Effector CD4-positive, alpha-beta T cell (primary cell): ENCODE data around the gene SEL1L2. TPM values are rescaled to one million over a fixed set of nuclear protein-coding genes. Genes with fewer than 3 reads are reported as not detected.
"Not testable (repeated sequence)": the region's sequence is repeated elsewhere in the genome, so short reads cannot be mapped to it uniquely, and the experiment has no call there.

Experiments used
- DNase-seq: peaks from one replicate; pipeline ENCODE4 v3.0.0-alpha.2; 2020
- total RNA-seq: gene quantifications from one replicate; lab custom pipeline; 2026; lab: John Stamatoyannopoulos, UW

Gene SEL1L2, protein sequence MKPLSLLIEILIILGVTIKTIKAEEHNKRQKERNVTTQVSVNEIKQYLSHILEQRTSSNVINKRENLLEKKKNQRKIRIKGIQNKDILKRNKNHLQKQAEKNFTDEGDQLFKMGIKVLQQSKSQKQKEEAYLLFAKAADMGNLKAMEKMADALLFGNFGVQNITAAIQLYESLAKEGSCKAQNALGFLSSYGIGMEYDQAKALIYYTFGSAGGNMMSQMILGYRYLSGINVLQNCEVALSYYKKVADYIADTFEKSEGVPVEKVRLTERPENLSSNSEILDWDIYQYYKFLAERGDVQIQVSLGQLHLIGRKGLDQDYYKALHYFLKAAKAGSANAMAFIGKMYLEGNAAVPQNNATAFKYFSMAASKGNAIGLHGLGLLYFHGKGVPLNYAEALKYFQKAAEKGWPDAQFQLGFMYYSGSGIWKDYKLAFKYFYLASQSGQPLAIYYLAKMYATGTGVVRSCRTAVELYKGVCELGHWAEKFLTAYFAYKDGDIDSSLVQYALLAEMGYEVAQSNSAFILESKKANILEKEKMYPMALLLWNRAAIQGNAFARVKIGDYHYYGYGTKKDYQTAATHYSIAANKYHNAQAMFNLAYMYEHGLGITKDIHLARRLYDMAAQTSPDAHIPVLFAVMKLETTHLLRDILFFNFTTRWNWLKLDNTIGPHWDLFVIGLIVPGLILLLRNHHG
- total RNA-seq, result not detected

DNA sequence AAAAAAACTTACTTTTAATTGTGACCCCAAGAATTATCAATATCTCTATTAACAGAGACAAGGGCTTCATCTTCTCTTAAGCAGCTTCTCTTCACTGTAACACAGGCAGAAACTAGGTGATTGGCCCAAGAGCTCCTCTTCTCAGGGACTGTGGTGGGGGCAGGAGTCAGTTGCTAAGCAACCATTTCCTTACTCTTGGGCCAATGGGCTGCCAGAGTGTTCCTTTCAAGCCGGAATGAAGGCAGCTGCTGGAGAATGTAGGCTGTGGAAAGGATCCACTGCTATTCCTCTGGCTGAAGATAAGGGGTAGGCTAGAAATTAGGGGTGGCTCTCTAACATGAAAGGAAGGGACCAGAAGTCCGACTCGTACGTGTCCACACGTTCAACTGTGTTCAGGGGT lies at the start of gene SEL1L2:
TSS of gene SEL1L2 (minus strand) at position 150 of the 400 bp plus-strand sequence. CDS start at position 70, 80 bp downstream.
- no peak for DNase-seq

DNA sequence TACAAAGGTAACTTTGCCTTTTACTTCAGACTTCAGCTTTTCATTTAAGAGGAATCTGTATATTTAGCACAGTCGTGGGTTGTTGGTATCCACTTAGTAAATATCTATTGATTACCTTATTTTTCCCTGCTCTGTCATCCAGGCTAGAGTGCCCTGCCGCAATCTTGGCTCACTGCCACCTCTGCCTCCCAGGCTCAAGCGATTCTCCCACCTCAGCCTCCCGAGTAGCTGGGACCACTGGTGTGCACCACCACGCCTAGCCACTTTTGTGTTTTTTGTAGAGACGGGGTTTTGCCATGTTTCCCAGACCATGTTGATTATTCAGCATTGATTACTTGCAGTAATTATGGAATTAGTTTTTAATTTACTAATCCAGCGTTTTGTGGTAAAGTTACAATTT lies 46.2 kb upstream of the SEL1L2 start:
- DNase-seq, result no peak

DNA sequence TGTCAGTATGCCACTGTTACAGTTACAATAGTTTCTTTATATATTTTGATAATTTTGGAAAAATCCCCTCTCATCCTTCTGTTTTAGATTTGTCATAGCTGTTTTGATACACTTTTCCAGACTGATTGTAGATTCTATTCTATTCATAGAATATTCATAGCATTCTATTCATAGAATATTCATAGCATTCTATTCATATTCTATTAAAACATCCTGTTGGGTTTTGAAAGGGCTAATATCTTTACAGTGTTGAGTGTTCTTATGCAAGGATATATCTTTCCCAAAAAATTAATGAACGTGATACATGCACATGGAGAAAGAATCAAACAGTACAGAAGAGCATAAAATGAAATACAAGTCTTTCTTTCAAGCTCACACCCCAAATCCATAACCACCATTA lies 42.9 kb upstream of the SEL1L2 start:
- DNase-seq, result no peak

DNA sequence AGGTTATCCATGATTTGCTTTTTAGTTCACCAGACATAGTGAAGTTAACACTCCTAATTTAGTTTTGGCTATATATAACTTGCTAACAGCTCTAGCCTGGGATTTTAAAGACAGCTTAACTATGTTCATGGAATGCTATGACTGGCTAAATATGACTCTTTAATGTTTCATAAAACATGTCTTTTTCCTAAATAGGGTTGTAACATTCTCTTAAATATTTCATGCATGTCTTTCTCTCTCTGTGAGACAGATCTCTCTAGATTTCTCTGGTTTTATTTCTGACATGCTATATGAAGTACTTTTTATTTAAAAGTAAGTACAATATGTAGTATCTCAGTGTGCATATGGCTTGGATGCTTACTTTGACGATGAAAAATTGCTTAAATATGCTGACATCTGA lies 40.6 kb upstream of the SEL1L2 start:
- no peak for DNase-seq

DNA sequence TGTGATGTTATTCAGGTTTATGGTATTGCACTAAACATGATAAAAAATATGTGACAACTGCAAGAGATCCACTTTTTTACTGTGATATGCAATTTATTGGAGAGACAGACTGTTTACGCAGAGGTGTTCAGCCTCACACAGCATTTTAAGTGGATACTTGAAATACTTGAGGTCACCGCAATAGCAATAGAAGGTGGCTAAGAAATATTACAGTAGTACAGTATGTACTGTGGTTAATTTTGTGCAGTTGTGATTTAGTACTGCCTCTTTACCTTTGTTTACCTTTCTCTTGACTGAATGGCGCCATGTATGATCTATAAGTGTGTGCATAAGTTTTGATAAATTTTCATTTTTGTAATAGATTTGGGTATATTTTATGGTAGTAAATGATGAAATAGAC lies 22.3 kb upstream of the SEL1L2 start:
- DNase-seq, result no peak

DNA sequence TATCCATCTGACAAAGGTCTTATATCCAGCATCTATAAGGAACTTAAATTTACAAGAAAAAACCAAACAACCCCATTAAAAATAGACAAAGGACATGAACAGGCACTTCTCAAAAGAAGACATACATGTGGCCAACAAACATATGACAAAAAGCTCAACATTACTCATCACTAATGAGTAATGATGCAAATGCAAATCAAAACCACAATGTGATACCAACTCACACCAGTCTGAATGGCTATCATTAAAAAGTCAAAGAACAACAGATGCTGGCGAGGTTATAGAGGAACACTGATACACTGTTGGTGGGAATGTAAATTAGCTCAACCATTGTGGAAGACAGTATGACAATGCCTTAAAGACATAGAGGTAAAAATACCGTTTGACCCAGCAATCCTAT lies 18.8 kb upstream of the SEL1L2 start:
- no peak for DNase-seq

DNA sequence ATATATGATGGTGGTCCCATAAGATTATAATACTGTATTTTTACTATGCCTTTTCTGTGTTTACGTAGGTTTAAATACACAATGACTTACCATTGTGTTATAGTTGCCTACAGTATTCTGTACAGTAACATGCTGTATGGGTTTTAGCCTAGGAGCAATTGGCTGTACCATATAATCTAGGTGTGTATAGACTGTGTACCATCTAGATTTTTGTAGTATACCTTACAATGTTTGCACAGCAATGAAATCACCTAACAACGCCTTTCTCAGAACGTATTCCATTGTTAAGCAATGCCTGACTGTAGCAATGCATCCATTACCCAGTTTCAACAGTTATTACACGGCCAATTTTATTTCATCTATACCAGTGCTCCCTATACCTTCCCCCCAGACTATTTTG lies 15.6 kb upstream of the SEL1L2 start:
- no peak for DNase-seq

DNA sequence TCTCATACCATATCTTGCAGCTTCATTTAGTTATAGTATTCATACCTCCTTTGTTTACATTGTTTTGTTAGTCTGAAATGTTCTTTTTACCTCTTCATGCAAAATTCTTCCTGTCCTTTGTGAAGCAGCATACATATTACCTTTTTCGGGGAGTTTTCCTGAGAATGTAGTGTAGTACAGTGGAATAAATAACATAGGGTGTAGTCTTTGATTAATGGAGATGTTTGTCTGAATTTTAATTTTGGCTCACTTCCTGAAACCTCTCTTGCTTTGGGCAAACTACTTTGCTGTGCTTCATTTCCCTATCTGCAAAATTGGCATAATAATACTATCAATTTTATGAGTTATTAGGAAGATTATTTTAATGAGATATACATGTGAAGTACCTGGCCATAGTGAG lies 10.5 kb upstream of the SEL1L2 start:
- DNase-seq, result no peak

DNA sequence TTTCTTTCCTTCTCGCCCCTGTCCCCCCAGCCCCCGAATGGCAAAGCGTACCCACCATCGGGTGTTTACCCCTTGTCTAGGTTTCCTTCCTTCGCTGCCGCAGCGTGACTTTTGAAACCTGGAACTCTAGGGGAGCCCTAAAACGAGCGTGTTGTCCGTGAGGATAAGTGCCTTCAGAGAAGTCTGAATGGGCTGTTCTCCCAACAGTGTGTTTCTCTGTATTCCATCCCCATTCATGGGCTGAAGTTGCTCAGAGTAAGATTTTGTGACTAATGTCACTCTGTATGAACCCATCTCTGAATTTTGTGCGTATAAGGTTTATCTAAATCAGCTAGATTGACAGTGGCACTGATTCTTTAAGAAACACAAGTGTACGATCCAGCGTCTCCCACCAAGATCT lies 5.9 kb upstream of the SEL1L2 start:
- no peak for DNase-seq

DNA sequence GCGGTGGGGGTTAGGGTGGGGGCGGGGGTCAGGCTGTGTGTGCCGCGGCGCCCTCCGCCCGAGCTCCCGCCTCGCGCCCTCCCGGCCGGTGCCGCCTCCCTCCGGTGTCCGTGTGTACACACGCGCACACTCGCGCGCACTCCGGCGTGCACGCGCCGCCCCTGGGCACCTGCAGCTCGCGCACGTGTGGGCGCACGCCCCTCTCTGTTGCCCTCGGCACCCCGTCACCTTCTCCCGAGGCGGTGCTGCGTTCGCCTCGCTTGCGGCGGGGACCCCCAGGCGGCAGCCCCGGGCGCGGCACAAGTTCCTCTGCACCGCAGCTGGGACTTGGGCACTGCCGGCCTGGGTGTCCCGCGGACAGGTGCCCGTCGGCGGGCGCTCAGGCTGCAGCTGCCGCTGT lies 5.4 kb upstream of the SEL1L2 start:
- no peak for DNase-seq

DNA sequence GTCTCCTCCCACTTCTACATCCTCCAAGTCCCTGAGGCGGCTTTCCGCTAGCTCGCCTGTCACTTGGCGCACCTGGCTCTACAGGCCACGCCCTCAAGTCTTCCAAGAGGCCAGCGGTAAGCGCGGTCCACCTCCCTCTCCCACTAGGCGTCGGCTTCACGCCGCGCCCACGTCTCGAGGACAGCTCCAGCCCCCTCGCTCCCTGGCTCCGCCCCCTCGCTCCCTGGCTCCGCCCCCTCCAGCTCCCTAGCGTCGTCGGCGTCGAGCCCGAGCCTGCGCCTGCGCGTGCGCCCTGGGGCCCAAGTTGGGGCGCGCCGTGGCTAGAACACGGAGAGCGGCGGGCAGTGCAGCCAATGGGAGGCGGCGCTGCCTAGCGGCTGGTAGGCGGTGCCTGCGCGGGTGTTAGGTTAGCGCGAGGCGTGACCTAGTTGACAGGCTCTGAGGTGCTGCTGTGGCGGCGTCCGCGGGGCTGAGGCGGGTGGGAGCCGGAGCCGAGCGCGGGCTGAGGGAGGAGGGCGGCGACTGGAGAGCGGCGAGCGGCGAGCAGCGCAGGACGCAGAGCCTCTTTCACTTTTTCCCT lies 4.8 kb upstream of the SEL1L2 start, which contains the start of gene MACROD2:
TSS of gene MACROD2 (plus strand) at position 431 of the 580 bp plus-strand sequence.
- DNase-seq, result no peak

DNA sequence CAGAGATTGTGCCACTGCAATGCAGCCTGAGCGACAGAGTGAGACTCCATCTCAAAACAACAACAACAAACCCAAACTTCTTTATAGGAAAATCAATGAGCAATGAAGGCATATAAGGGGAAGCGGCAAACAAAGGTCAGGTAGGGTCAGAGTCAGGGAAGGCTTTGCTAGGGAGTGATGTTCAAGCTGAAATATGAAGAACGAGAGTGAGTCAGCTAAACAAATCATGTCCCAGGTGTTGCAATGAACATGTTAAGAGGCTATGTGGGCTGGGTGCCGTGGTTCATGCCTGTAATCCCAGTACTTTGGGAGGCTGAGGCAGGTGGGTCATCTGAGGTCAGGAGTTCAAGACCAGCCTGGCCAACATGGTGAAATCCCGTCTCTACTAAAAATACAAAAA lies 1.5 kb upstream of the SEL1L2 start:
- not testable (repeated sequence) for DNase-seq

DNA sequence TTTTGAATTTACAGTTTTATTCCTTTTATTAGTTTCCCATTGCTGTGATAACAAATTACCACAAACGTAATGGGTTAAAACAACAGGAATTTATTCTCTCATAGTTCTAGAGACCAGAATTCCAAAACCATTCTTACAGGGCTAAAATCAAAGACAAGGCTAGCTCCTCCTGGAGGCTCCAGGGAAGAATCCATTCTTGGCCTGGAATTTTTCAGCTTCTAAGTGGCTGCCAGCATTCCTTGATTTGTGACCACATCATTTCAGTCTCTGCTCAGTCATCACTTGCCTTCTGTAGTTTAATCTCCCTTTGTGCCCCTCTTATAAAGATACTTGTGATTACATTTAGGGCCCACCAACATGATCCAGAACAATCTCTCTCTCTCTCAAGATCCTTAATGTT lies 897 bp upstream of the SEL1L2 start:
- DNase-seq, result no peak

DNA sequence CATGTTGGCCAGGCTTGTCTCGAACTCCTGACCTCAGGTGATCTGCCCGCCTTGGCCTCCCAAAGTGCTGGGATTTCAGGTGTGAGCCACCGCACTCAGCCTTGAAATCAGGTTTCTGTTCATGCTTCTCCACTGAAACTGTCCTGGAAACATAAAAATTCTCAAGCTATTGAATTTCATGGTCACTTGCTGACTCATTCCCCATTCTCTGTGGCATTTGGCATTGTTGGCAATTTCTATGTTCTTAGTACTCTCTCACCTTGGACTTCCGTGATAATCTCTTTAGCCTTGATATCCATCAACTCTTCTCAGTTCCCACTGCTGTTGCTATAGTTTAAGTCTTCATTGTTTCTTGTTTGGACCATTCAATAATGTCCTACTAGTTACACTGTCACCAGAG lies 6.2 kb downstream of the SEL1L2 start:
- DNase-seq, result no peak

DNA sequence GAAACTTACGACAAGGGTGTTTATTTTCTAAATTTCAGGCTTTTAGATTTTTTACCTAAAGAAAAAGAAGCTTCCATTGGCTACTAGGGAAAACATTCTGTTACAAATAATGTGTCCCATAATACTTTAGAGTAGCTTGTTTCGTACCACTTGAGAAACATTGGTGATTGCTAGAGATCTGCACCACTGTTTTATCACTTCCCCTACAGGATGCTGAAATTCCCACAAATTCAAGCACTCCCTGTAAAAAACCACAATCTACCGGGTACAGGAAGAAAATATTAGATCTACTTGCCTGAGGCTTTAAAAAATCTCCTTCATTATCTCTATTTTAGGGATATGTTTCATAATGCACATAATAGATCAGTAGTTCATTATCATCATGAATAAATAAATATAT lies 29.9 kb downstream of the SEL1L2 start:
- DNase-seq, result no peak

DNA sequence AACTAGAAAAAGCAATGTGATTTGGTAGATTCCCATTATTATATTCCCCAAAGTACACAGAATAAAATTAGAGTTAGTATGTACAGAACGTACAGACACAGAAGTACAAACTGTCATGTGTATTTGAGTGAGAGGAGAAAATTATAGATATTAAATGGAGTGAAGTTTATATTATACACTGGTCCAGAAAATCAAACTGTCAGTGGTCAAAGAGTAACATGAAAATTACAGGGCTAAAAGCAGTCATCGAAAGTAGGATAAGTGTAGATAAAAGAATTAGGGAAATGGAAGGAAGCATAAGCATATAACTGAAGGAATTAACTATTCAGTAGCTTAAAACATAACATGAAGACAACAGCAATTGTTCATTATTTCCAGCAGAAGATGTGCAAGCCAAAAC lies 30.3 kb downstream of the SEL1L2 start:
- DNase-seq, result no peak

DNA sequence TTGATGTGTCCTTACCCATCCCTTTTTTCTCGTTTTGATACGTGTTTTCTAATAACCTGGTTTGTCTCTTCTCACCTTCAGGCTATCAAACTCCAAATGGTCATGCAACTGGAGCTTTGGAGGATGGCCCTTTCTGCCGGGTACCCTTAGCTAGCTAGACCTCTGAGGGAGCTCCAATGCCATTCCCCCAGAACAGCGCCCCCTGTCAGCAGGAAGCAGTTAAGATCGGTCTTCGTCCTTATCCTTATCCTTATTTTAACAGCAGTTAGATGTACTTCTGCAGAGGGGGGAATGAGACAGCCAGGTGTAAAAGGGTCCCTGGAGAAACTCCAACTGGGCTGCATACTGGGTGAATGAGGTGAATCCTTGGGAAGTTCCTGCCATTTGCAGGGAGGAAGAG lies 37.2 kb downstream of the SEL1L2 start:
- DNase-seq, result no peak

DNA sequence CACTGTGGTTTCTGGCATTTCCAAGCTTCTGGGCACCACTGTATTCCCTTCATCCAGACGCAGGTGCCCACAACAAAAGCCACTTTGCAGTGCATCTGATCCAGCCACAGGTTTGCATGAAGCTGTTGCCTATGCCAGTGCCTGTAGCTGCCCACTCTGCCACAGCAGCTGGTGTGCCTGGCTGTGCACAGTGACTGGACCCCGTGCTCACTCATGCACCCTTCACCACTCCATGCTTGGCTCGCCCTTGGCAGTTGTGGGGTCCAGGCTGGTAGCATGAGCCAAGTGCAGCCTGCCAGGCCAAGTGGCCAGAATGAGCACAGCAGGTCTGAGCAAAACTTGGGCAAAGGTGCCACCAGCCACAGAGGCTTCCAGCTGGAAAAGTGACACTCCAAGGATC lies 42.7 kb downstream of the SEL1L2 start:
- DNase-seq, result no peak

DNA sequence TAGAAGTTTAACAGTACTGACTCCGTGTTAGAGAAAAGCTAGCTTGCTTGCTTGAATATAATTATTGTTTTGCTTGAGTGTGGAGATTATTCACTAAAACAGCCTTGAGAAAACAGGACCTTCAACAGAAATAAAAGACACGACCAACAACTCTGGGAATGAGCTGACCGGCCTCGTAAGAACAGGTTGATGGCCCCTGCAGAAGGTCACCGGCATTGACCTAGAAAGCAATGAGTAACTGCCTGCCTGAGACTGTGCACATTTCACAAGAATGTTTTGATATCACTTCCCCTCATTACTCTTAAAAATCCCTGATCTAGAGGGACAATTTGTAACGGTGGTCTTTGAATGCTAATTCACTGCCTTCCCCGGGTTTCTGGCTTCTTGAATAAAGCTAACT lies 49.4 kb downstream of the SEL1L2 start:
- no peak for DNase-seq

DNA sequence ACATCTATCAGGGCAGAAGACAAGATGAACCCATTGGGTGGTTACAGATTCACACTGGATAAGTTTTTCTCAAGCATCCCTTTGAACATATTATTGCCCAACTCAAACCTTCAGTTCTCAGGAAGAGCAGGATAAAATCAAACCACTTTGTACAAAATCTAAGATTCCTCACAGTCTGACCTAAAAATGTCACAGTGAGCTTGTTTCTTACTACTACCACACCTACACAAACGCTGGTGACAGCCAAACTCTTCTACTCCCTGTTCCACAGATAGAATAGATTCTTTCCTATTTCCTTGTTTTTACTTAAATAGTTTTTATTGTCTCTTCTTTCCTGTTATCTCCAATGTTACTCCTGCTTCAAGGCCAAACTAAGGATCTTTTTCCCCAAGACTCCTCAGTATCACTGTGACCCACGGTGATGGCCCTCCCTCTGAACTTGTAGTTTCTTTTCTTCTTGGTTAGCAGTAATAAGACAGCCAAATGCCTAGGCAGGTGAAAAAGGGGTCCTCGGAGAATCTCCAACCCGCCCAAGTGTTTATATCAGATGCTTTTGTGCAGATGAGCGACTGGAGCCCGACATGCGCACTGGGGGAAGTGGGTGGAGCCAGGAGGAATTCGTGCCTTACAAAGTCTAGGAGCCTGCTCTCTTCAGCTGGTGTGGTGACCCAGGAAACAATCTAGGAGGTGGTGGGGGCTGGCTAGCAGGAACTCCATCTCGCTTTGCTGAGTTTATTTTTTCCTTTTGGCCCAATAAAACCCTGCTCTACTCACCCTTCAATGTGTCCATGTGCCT lies 53.4 kb downstream of the SEL1L2 start:
- DNase-seq, result no peak

DNA sequence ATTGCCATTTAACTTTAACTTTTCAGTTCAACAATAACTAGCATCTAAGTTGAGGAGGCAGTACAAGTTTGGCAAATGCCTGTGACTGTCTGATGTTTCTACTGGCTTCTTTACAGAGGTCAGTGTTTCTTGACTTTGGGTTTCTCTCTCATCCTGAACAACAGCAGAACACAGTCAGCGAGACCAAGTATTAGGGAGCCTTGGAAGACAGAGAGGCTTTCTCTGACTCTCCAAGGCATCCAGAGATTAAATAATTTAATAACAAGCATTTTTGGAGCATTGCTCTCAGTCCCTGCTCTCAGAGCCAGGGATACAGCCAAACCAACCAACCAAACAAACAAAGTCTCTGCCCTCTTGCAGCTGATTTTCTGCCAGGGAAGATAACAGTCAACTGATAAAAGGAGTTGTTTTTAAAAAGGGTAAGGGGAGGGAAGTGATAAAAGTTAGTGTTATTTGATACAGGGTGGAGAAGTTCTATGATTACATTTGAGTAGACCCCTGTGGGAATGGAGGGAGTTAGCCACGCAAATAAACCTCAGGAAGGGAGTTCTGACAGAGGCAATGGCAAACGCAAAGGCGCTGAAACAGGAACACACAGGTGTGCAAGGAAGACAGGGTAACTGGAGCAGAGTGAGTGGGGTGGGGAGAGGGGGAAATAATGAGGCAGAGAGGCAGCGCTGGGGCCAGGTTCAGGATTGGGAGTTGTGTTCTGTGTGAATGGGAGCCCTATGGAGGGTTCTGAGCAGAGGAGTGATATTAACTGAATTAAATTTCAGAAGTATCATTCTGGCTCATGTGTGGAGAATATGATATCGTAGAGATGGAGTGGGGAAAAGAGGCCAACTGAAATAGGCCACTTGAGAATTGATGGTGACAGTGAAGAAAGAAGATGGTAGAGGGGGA lies 55.2 kb downstream of the SEL1L2 start:
- DNase-seq, result no peak

DNA sequence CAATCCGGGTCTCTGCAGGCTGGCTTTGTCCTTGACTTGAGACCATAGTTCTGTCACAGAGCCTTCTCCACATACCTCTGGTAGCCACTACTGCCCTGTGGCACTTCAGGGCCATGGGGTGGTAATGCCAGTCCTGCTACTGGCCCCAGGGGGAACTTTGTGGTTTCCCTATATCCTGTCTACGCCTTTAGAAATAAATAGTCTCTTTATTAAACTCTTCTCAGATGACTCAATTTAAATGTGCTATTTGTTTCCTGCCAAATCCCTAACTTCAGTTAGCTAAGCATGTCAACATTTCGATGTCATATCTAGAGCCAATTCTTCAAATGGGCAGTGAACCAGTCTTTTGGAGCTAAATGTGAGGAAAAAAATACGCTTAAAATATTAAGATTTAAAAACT lies 60.1 kb downstream of the SEL1L2 start:
- no peak for DNase-seq
